UCSD-AML1 (cell line): ENCODE measurements around the gene SAMHD1.
"Not testable (repeated sequence)": the region's sequence is repeated elsewhere in the genome, so short reads cannot be mapped to it uniquely, and the experiment has no call there.

Experiments
- DNase-seq: peaks from one replicate; lab custom pipeline; 2025; ENCODE audit not compliant: unreplicated experiment; lab: John Stamatoyannopoulos, UW

SAMHD1 gene

GRCh38 chr20:36951198-36951978 is at the start of gene SAMHD1:
SAMHD1 (minus strand) TSS chr20:36951708; CDS start chr20:36951643, 65 bp downstream.
- peak; percentile 89 for DNase-seq

- not testable (repeated sequence) for DNase-seq
These were observed 48.7 kb upstream of the SAMHD1 start for GRCh38 chr20:37000171-37000570.

GRCh38 chr20:36998652-36999051 is 47.1 kb upstream of the SAMHD1 start:
- DNase-seq: no peak

- DNase-seq: no peak
These were observed 45.6 kb upstream of the SAMHD1 start for GRCh38 chr20:36997121-36997520.

- not testable (repeated sequence) for DNase-seq
These were observed 42.7 kb upstream of the SAMHD1 start for GRCh38 chr20:36994221-36994620.

GRCh38 chr20:36992802-36993334 is 41.4 kb upstream of the SAMHD1 start:
- no peak for DNase-seq

GRCh38 chr20:36991703-36992102 is 40.2 kb upstream of the SAMHD1 start:
- DNase-seq: no peak

- DNase-seq: no peak
These were observed 38.3 kb upstream of the SAMHD1 start for GRCh38 chr20:36989797-36990196.

GRCh38 chr20:36988494-36988966 is 37.0 kb upstream of the SAMHD1 start:
- DNase-seq: no peak

- no peak for DNase-seq
These were observed 32.7 kb upstream of the SAMHD1 start for GRCh38 chr20:36984257-36984638.

- DNase-seq: no peak
These were observed 23.8 kb upstream of the SAMHD1 start for GRCh38 chr20:36975099-36975818.

GRCh38 chr20:36974660-36975059 is 23.2 kb upstream of the SAMHD1 start:
- no peak for DNase-seq

GRCh38 chr20:36971103-36971502 is 19.6 kb upstream of the SAMHD1 start:
- no peak for DNase-seq

GRCh38 chr20:36969478-36970186 is 18.1 kb upstream of the SAMHD1 start:
- DNase-seq: no peak

- DNase-seq: no peak
These were observed 17.5 kb upstream of the SAMHD1 start for GRCh38 chr20:36969051-36969450.

- no peak for DNase-seq
These were observed 16.1 kb upstream of the SAMHD1 start for GRCh38 chr20:36967636-36968035.

- not testable (repeated sequence) for DNase-seq
These were observed 15.5 kb upstream of the SAMHD1 start for GRCh38 chr20:36966965-36967364.

GRCh38 chr20:36962354-36962941 is 10.9 kb upstream of the SAMHD1 start:
- DNase-seq: not testable (repeated sequence)

- DNase-seq: no peak
These were observed 7.7 kb upstream of the SAMHD1 start for GRCh38 chr20:36959242-36959641.

GRCh38 chr20:36957875-36958667 is 6.6 kb upstream of the SAMHD1 start:
- DNase-seq: no peak
